Muscle layer of duodenum (tissue), 2 donors: ENCODE results near the gene VWC2L.

Source experiments
- H3K27ac ChIP-seq: one replicate; pipeline ENCODE4 v1.7.0; 2013; ENCODE audit warnings: mild to moderate bottlenecking, low read length
- H3K27me3 ChIP-seq: one replicate; pipeline ENCODE4 v1.7.0; 2013; ENCODE audit warnings: low read depth, mild to moderate bottlenecking, control low read depth, low read length
- H3K36me3 ChIP-seq, 2 donors: one replicate each; pipeline ENCODE4 v1.7.0; 2013; ENCODE audit warnings: low read length in 2 of 2, control low read depth in 1 of 2, mild to moderate bottlenecking in 1 of 2; ENCODE audit not compliant: insufficient read depth in 2 of 2, control insufficient read depth in 1 of 2
- H3K4me1 ChIP-seq, 2 donors: one replicate each; pipeline ENCODE4 v1.7.0; 2013; ENCODE audit warnings: low read length in 2 of 2, mild to moderate bottlenecking in 2 of 2, control low read depth in 1 of 2, moderate library complexity in 1 of 2; ENCODE audit not compliant: insufficient read depth in 2 of 2, control insufficient read depth in 1 of 2
- H3K4me3 ChIP-seq, 2 donors: one replicate each; pipeline ENCODE4 v1.7.0; 2013; ENCODE audit warnings: low read length in 2 of 2, low read depth in 1 of 2, mild to moderate bottlenecking in 1 of 2
- H3K9me3 ChIP-seq, 2 donors: one replicate each; pipeline ENCODE4 v1.7.0; 2013; ENCODE audit warnings: low read length in 2 of 2, control low read depth in 1 of 2, mild to moderate bottlenecking in 1 of 2; ENCODE audit not compliant: control insufficient read depth in 1 of 2
- donor health status: healthy.

Gene VWC2L

DNA sequence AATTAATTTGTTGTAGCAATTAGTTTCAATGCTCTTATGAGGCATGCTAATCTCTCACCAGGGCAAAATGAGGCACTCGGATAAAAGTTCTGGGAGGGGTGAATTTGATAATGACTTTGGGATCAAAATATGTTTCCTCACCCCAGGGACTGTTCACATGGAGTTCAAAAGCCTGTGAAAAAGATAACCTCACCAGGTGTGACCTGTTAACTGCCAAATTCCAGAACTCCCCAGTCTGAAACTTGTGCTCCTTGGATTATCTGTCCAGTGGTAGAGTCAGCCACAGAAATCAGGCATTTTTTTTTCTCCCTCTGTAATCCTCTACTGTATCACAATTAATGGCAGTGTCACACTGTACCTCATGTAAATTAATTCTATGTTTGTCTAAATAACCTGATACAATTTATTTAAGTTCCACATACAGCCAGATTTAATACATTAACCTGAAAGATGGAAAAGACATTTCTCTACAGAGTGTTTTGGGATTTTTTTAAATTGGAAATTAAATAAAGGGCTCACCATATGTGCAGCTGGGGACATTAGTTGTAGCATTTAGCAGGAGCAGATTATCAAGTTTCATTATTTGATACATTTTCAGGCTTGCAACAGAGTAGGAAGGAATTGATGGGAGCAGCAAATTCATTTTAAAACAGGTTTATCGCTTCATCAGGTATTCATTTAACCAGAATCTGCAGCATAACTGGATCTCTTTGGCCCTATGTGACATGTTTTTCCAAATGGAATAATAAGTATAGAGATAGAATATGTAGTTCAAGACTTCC lies 191.2 kb downstream of the VWC2L start:
- H3K36me3 ChIP-seq, result no peaks in the 10 kb centered on the region
- H3K4me3 ChIP-seq, result no peak overlapping the region
- no peaks in the 10 kb centered on the region for H3K27me3 ChIP-seq
- H3K27ac ChIP-seq, result no peak overlapping the region
- no peaks in the 10 kb centered on the region for H3K4me1 ChIP-seq
- no peaks in the 10 kb centered on the region for H3K9me3 ChIP-seq

DNA sequence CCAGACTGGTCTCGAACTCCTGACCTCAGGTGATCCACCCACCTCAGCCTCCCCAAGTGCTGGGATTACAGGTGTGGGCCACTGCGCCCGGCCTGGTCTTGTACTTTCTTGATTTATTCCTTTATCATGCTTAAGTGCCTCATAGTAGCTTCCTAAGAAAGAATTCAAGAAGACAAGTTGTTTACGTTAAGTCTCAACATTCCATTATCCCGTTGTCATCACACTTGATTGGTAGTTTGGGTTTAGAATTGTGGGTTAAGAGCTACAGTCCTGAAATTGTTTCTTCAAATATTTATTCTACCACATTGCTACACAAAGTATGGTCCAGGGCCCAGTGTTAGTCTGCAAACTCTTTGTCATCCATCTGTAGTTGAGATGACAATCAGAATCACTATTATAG lies 194.0 kb downstream of the VWC2L start:
- Histone ChIP-seq H3K27ac (no peak overlapping the region), H3K4me3 (no peak overlapping the region), H3K27me3 (no peaks in the 10 kb centered on the region), H3K9me3 (no peaks in the 10 kb centered on the region), H3K36me3 (no peaks in the 10 kb centered on the region), H3K4me1 (no peaks in the 10 kb centered on the region)

DNA sequence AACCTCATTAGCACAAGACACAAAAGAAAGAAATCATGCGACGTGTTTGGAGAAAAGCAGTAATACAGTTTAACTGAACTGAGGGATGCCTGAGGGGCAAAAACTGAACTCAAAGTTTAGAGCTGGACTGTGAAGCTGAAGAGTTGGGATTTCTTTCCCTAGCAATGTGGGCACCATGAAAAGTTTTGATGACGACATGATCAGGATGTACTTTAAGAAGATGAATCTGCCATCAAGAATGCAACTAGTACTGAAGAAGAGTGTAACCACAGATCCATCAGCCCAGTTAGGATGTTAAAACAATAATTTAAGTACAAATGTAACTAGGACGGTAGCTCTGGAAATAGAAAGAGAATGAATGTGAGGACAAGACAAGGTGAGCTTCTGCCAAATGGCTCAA lies 196.2 kb downstream of the VWC2L start:
- no peak overlapping the region for H3K4me3 ChIP-seq
- no peaks in the 10 kb centered on the region for H3K36me3 ChIP-seq
- H3K4me1 ChIP-seq, result no peaks in the 10 kb centered on the region
- H3K27me3 ChIP-seq, result no peaks in the 10 kb centered on the region
- no peaks in the 10 kb centered on the region for H3K9me3 ChIP-seq
- H3K27ac ChIP-seq, result no peak overlapping the region

DNA sequence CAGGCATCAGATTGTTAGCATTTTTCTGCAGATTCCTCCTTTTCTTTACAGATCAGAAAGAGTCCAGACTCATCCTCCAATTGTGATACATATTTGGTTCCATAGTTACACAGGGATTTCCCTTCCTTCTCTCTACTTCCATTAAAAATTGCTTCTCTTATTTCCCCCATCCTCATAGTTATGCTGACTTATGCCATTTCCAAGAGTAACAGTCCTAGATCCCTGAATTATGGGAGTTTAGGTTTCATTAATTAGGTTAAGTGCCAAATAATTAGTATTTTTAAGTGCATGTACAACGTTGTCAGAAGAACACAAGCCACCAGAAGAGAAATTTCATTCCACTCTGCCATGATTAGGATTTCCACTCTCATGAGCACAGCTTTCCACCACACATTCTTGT lies 200.2 kb downstream of the VWC2L start:
- H3K9me3 ChIP-seq, result no peaks in the 10 kb centered on the region
- H3K27me3 ChIP-seq, result no peaks in the 10 kb centered on the region
- no peak overlapping the region for H3K4me3 ChIP-seq
- no peak overlapping the region for H3K27ac ChIP-seq
- H3K4me1 ChIP-seq, result no peaks in the 10 kb centered on the region
- no peaks in the 10 kb centered on the region for H3K36me3 ChIP-seq

DNA sequence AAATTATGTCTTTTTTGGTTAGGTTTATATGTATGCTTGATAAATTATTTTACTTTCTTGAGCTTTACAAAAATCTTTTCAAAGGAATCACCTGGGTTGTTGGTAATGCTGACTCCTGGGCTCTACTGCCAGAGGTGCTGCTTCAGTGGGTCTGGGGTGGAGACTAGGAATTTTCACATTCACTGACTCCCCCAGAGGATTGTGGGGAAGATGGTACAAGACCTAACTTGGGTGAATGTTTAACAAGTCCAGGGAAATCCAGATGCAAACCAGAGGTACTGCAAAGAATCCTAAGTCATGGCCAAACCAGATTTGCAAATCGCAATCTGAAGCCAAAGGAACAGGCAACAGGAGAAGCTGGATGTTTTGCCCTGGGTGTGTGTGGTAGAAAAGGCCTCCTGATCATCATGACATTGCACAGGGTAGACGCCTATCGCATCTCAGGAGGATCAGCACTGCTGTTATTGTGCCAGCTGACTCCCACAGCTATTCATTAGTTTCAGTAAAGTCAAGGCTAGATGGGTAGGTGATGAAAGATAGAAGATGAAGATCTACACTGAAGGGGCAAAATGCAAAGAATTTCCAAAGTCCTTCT lies 213.4 kb downstream of the VWC2L start:
- H3K4me1 ChIP-seq, result no peaks in the 10 kb centered on the region
- no peak overlapping the region for H3K4me3 ChIP-seq
- H3K36me3 ChIP-seq, result no peaks in the 10 kb centered on the region
- no peaks in the 10 kb centered on the region for H3K9me3 ChIP-seq
- H3K27ac ChIP-seq, result no peak overlapping the region
- no peaks in the 10 kb centered on the region for H3K27me3 ChIP-seq

DNA sequence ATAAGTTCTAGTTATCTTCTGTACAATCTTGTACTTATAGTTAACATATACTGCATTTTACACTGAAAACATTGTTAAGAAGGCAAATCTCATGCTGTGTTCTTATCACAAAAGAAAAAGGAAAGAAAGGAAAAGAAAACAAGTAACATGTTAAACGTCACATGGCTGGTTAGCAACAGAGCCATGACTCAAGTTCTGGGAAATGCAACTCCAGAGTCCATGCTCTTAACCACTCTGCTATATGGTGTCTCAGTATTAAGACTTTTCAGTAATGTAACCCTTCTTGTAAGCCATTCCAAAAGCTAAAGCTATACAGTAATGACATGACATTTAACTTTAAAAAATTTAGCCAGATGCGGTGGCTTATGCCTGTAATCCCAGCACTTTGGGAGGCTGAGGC lies 217.2 kb downstream of the VWC2L start:
- H3K27me3 ChIP-seq, result no peaks in the 10 kb centered on the region
- no peaks in the 10 kb centered on the region for H3K9me3 ChIP-seq
- H3K27ac ChIP-seq, result no peak overlapping the region
- H3K4me1 ChIP-seq, result no peaks in the 10 kb centered on the region
- H3K36me3 ChIP-seq, result no peaks in the 10 kb centered on the region
- H3K4me3 ChIP-seq, result no peak overlapping the region
